ENCODE data around the gene PFKM.

GRCh38 chr12:48145981-48146380 is 26.8 kb downstream of the PFKM start:
- TF ChIP-seq POLR2AphosphoS5 (IDR thresholded peaks at IDR 0.05; ENCODE audit: borderline replicate concordance, low read depth, low read length) (no peak), EZH2 (IDR thresholded peaks at IDR 0.05) (no peak)

All from SK-N-MC (cell line).